GM12878 (cell line): ENCODE measurements around the gene MCM9. TPM values are rescaled to one million over a fixed set of nuclear protein-coding genes. Genes with fewer than 3 reads are reported as not detected.

ENCODE experiments used
- ATAC-seq: fragments of 200-7000 bp; cut with Tn5 transposase; 3 replicates; pipeline ENCODE4 v1.9.1; 2020; ENCODE audit warnings: mild to moderate bottlenecking, moderate library complexity
- BruUV-seq: library from RNA; stranded (reverse); fragments of 400-500 nt; replicated peaks from 2 replicates; lab custom pipeline; 2021; lab: Mats Ljungman, UMichigan
- CTCF ChIA-PET: fragments of 300-600 bp; sonication (Branson Sonifier 250); formaldehyde crosslinking; extraction: SDS; loops from one replicate; lab custom pipeline; 2021; ENCODE audit warnings: inconsistent platforms; lab: Yijun Ruan, JAX
- POLR2A ChIA-PET: fragments of 350-600 bp; formaldehyde crosslinking; extraction: SDS; loops from one replicate; lab custom pipeline; 2021; ENCODE audit warnings: inconsistent platforms; lab: Charles Lee
- RAD21 ChIA-PET: fragments of 300-600 bp; sonication (Branson Sonifier 250); formaldehyde crosslinking; loops from one replicate; lab custom pipeline; 2023; ENCODE audit warnings: antibody characterized with exemption; ENCODE audit not compliant: unreplicated experiment; lab: Charles Lee
- SMC1A ChIA-PET: fragments of 300-600 bp; sonication (Branson Sonifier 250); formaldehyde crosslinking; loops from one replicate; lab custom pipeline; 2023; ENCODE audit not compliant: unreplicated experiment, uncharacterized antibody; lab: Charles Lee
- DNase-seq: peaks from one replicate; pipeline ENCODE4 v3.0.0-alpha.2; 2011; ENCODE audit warnings: low read depth, low spot score
- FAIRE-seq: peaks from 3 replicates; lab custom pipeline; 2011; peaks lifted over from hg19 to GRCh38; lab: Jason Lieb, UNC
- H2AFZ ChIP-seq: 2 replicates; pipeline ENCODE4 v1.6.0; 2011; ENCODE audit warnings: low read depth, low read length, control low read depth; ENCODE audit not compliant: control insufficient read depth
- H3K27ac ChIP-seq: 2 replicates; pipeline ENCODE4 v1.5.1; 2011; ENCODE audit warnings: control low read depth; ENCODE audit not compliant: control insufficient read depth, insufficient read depth
- H3K27me3 ChIP-seq, 2 experiments: replicated peaks in 1 of 2; 2 replicates each; pipeline versions ENCODE4 v1.6.0 to v1.6.1; 2011; ENCODE audit warnings: low read length in 1 of 2; ENCODE audit not compliant: control insufficient read depth in 2 of 2, insufficient read depth in 2 of 2
- H3K36me3 ChIP-seq, 2 experiments: 2 replicates each; pipeline ENCODE4 v1.5.1; 2011; ENCODE audit warnings: low read length in 1 of 2; ENCODE audit not compliant: control insufficient read depth in 2 of 2, insufficient read depth in 2 of 2
- H3K4me1 ChIP-seq: 2 replicates; pipeline ENCODE4 v1.6.1; 2011; ENCODE audit warnings: mild to moderate bottlenecking, low read length, moderate library complexity, mixed read lengths; ENCODE audit not compliant: control insufficient read depth, insufficient read depth
- H3K4me2 ChIP-seq: 2 replicates; pipeline ENCODE4 v1.6.0; 2011; ENCODE audit warnings: control low read depth; ENCODE audit not compliant: control insufficient read depth, insufficient read depth
- H3K4me3 ChIP-seq: fragments of 200-600 bp; sonication (generic); 2 replicates; pipeline ENCODE4 v1.5.1; 2016
- H3K79me2 ChIP-seq: 2 replicates; pipeline ENCODE4 v1.6.0; 2011; ENCODE audit warnings: low read length; ENCODE audit not compliant: control insufficient read depth, insufficient read depth
- H3K9ac ChIP-seq: 2 replicates; pipeline ENCODE4 v1.8.0; 2011; ENCODE audit warnings: low read length, control low read depth, mixed read lengths; ENCODE audit not compliant: control insufficient read depth, insufficient read depth
- H3K9me3 ChIP-seq: replicated peaks from 3 replicates; pipeline ENCODE4 v1.5.1; 2011; ENCODE audit warnings: mild to moderate bottlenecking, low read length; ENCODE audit not compliant: control insufficient read depth, insufficient read depth
- H4K20me1 ChIP-seq: 2 replicates; pipeline ENCODE4 v1.6.0; 2011; ENCODE audit not compliant: control insufficient read depth, insufficient read depth
- CHD4 ChIP-seq: fragments of 200-600 bp; sonication (generic); IDR thresholded peaks from 2 replicates; pipeline ENCODE4 v1.6.1; 2016; ENCODE audit warnings: mild to moderate bottlenecking
- CTCF ChIP-seq, 3 experiments: IDR thresholded peaks in 2 of 3; conservative IDR thresholded peaks in 1 of 3; 2 replicates each; pipeline ENCODE4 v1.5.1; 2011; ENCODE audit warnings: low read depth in 3 of 3, low read length in 3 of 3, mild to moderate bottlenecking in 3 of 3, control low read depth in 2 of 3, moderate library complexity in 2 of 3, inconsistent platforms in 1 of 3, mixed read lengths in 1 of 3; ENCODE audit not compliant: control insufficient read depth in 2 of 3, insufficient read depth in 1 of 3; ENCODE audit errors: extremely low read depth in 1 of 3
- FOXM1 ChIP-seq: IDR thresholded peaks from 2 replicates; pipeline ENCODE4 v1.6.1; 2012; ENCODE audit warnings: low read depth, mild to moderate bottlenecking, inconsistent platforms, low read length, moderate library complexity
- MXI1 ChIP-seq: fragments of 150-350 bp; IDR thresholded peaks from 2 replicates; pipeline ENCODE4 v1.6.1; 2011; ENCODE audit warnings: low read depth, mild to moderate bottlenecking, inconsistent platforms, low read length, improper control_type of control experiment
- MYC ChIP-seq: IDR thresholded peaks from 2 replicates; pipeline ENCODE4 v1.6.1; 2011; ENCODE audit warnings: mild to moderate bottlenecking, low read length, moderate library complexity, inconsistent platforms; ENCODE audit not compliant: insufficient read depth, insufficient replicate concordance, insufficient read length, severe bottlenecking
- NFIC ChIP-seq: IDR thresholded peaks from 2 replicates; pipeline ENCODE4 v1.6.1; 2012; ENCODE audit warnings: low read depth, mild to moderate bottlenecking, inconsistent platforms, low read length, moderate library complexity
- NKRF ChIP-seq: fragments of 450-650 bp; conservative IDR thresholded peaks from 2 replicates; pipeline ENCODE4 v1.6.1; 2017; ENCODE audit warnings: mild to moderate bottlenecking, moderate library complexity
- PKNOX1 ChIP-seq: fragments of 450-650 bp; IDR thresholded peaks from 2 replicates; pipeline ENCODE4 v1.6.1; 2016; ENCODE audit warnings: mild to moderate bottlenecking
- RAD51 ChIP-seq: fragments of 450-650 bp; IDR thresholded peaks from 2 replicates; pipeline ENCODE4 v1.6.1; 2016; ENCODE audit warnings: moderate library complexity, mild to moderate bottlenecking, inconsistent platforms
- TCF3 ChIP-seq: IDR thresholded peaks from 2 replicates; pipeline ENCODE4 v1.6.1; 2012; ENCODE audit warnings: low read depth, mild to moderate bottlenecking, low read length, borderline replicate concordance; ENCODE audit not compliant: insufficient read depth
- USF1 ChIP-seq: IDR thresholded peaks from 2 replicates; pipeline ENCODE4 v1.6.1; 2011; ENCODE audit warnings: borderline replicate concordance, low read depth, mild to moderate bottlenecking, moderate library complexity, mixed read lengths, low read length; ENCODE audit not compliant: insufficient read depth; ENCODE audit errors: extremely low read length
- YY1 ChIP-seq: IDR thresholded peaks from 2 replicates; pipeline ENCODE4 v1.6.1; 2011; ENCODE audit warnings: low read depth, mild to moderate bottlenecking, low read length
- WGBS: methylation state at CpG from one replicate; pipeline ENCODE4 v1.1.6; 2016; ENCODE audit warnings: low lambda C conversion rate; ENCODE audit not compliant: insufficient replicate concordance, insufficient coverage; ENCODE audit errors: missing lambda C conversion rate; 5-methylcytosine and 5-hydroxymethylcytosine counted together
- in situ Hi-C: fragments of 300-500 bp; cut with MboI; formaldehyde crosslinking; loops from 9 replicates; pipeline ENCODE4 v1.14.3; 2018; ENCODE audit warnings: mixed read lengths
- intact Hi-C: fragments of 100-400 bp; cut with micrococcal nuclease; formaldehyde crosslinking; loops from one replicate; pipeline ENCODE4 v1.14.2; 2022; ENCODE audit not compliant: unreplicated experiment
- polyA plus RNA-seq, 11 experiments: library from polyadenylated mRNA; depleted of rRNA in 4 of 11; unstranded in 6 of 11; stranded (reverse) in 5 of 11; fragments of >200 nt; fragmentation: Nextera tagmentation in 4 of 11; fragmentation: Illumina TruSeq in 1 of 11; extraction: Ambion mirVana in 4 of 11; extraction: Trizol in 1 of 11; gene quantifications; 1 replicate in 1 of 11; 2 replicates in 10 of 11; pipeline versions ENCODE4 v1.2.1 to v1.2.3, GENCODE V29; 2011 to 2016; ENCODE audit warnings: inconsistent platforms in 2 of 11, missing spikeins in 2 of 11, low read depth in 1 of 11
- total RNA-seq, 4 experiments: library from RNA; depleted of rRNA in 3 of 4; stranded (reverse); fragments of >200 nt in 3 of 4; fragmentation: Illumina TruSeq in 1 of 4; extraction: Trizol in 1 of 4; gene quantifications; 2 replicates each; pipeline versions ENCODE4 v1.2.1 to v1.2.3, GENCODE V29; 2013 to 2021

MCM9 gene
- total and polyA plus RNA-seq, 10 of the 15 experiments (the other 5 are each of a cell fraction or from before 2014, with no cell fraction given) = 3.4 to 18.5 (median 9.7) TPM

GRCh38 chr6:118826096-118826495 lies 108.9 kb downstream of the MCM9 start:
- TF ChIP-seq RAD51 = no peak
- no peak for TF ChIP-seq CTCF (IDR thresholded peaks at IDR 0.05 in 2 of 3, conservative IDR thresholded peaks at IDR 0.05 in 1 of 3; ENCODE audit: control insufficient read depth in 2 of 3, extremely low read depth in 1 of 3, insufficient read depth in 1 of 3, low read depth in 3 of 3, low read length in 3 of 3)
- no peak for TF ChIP-seq TCF3
- TF ChIP-seq MYC = no peak
- TF ChIP-seq USF1 = no peak
- TF ChIP-seq NFIC = no peak
- no peak for TF ChIP-seq YY1
- no peak for TF ChIP-seq NKRF
- no peak for TF ChIP-seq CHD4
- TF ChIP-seq MXI1 = no peak
- no peak for TF ChIP-seq FOXM1
- no peak for TF ChIP-seq PKNOX1
- Histone ChIP-seq H3K36me3 (peaks cover 0 to 2% of the 10 kb centered on the region in 2 experiments; a peak in 2 of 4 replicates), H3K4me1 (no peaks in the 10 kb centered on the region), H3K4me2 (no peak overlapping the region), H3K79me2 (no peaks in the 10 kb centered on the region), H4K20me1 (no peaks in the 10 kb centered on the region), H3K9me3 (no peaks in the 10 kb centered on the region; the same call in 2 of the 3 replicates), H3K4me3 (no peak overlapping the region), H3K27me3 (no peaks in the 10 kb centered on the region), H3K9ac (no peak overlapping the region), H2AFZ (no peak overlapping the region), H3K27ac (no peak overlapping the region)
- ChIA-PET POLR2A (no interaction called here), SMC1A (interaction anchor here (1.0 to 2.0 kb wide), 3 partner anchors 10 to 261 kb away, joined by 3 to 5 read pairs (median 4); no protein-coding TSS in a partner anchor), RAD21 (no interaction called here), CTCF (interaction anchor here (1.0 kb wide), 1 partner anchor 24 kb away, joined by 3 read pairs; no protein-coding TSS in a partner anchor)
- FAIRE-seq (no peak), DNase-seq (no peak), ATAC-seq (no peak)
- in situ Hi-C loops = no loop called here
- 49% methylated on average over 4 of the region's 4 CpGs for WGBS
- BruUV-seq = no TSS peak
- intact Hi-C loops = no loop called here
